GM19372 (cell line): ENCODE results near the gene MORN1.

ENCODE experiments used
- ATAC-seq: cut with Tn5 transposase; IDR thresholded peaks from one replicate; pipeline ENCODE4 v1.9.1; 2021; ENCODE audit warnings: mild to moderate bottlenecking, low read depth, moderate library complexity; ENCODE audit not compliant: unreplicated experiment

Gene MORN1

DNA sequence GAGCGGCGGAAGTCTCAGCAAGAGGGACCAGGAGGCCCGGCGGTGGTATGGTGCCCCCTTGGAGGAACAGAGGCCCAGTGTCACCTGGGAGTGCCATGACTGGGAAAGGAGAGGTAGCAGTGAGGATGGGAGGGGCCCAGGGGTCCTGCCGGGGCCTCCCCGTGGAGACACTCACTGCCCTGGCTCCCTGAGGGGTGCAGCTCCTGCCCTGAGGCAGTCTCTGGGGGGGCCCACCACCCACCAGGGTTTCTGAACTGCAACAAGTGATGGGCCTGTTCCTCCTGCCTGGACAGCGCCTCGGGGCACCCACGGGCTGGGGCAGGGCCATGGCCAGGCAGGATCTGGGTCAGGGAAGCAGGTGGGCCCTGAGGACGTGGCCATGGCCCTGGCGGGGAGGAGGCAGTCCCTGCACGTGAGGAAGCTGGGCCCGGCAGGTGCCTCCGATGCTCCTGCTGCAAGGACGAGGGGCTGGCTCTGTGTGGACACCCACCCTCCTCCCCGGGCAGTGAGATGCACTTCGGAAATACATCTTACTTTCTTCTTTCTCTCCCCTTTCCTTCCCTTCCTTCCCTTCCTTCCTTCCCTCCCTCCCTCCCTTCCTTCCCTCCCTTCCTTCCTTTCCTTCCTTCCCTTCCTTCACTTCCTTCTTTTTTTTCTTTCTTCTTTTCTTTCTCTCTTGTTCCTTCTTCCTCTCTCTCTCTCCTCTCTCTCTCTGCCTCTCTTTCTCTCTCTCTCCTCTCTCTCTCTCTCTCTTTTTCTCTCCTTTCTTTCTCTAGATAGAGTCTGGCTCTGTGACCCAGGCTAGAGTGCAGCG is 66.6 kb downstream of the MORN1 start:
- no peak for ATAC-seq

DNA sequence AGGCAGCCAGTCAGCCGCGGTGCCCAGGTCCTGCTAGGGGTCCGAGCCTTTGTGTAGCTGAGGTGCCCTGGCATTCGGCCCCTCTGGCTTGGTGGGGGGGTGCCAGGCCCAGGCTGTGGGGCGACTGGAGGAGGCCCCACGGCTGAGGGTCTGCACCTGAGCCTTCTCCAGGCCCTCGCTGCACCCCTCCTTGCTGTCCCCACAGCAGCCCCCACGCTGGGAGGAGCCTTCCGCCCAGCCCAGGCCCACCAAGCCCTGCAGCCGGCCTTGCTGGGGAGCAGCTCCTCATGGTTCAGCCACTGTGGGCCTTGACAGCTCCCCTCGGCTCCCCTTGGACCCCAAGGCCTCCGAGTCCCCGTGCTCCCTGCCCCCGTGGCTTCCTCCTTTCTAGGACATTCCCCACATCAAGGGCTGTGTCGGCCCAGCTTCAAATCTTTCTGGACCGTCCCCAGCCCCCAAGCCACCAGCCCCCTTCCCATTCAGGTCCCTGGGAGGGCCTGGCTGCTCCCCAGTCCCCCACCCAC is 67.8 kb downstream of the MORN1 start:
- ATAC-seq = no peak

DNA sequence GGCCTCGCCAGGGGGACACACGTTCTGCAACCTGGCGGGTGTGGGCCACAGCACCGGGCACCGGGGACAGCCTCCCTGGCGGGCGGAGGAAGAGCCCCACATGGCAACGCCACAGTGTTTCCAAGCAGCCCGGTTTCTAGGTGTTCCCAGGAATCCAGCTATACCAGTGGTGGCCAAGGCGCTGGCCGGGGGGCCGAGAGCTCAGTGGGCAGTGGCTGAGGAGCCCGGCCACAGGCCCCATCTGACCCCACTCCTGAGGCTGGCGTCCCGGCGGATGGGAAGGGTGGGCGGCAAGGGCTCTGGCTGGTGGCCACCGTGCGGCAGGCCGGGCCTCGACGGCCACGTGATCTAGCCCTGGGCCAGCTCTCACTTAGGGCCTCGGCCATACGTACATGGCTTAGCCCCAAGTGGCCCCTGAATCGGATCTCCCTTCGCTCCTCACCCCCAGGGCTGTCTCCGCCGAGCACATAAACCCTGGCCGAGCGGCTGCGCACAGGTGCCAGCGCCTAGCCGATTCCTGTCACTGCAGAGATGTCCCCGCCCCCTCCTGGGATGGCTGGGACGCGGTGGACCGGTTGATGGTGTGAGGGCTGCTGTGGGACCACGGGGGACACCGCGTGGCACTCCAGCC is 68.7 kb downstream of the MORN1 start:
- ATAC-seq = no peak

DNA sequence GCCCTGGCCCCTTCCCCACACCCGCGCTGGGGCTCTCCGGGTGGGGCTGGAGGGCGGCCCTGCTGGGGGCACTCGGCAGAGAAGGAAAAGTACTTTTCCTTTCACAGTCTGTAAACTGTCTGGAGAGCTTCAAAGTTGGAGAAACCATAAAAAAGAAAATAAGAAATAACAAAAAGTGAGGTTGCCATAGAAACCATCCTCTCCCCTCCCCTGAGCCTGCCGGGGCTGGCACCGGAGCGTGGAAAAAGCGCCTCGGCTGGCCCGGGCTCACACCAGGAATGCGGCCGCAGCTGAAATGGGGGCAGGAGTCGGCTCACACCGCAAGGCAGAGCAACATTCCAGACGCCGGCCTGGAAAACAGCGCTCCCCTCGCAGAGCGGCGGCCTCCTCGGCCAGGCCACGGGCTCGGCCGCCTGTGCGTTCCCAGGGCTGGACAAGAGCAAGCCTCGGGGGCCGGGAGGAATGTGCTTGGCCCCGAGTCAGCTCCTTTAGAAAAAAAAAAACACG is 69.2 kb downstream of the MORN1 start:
- ATAC-seq = no peak

DNA sequence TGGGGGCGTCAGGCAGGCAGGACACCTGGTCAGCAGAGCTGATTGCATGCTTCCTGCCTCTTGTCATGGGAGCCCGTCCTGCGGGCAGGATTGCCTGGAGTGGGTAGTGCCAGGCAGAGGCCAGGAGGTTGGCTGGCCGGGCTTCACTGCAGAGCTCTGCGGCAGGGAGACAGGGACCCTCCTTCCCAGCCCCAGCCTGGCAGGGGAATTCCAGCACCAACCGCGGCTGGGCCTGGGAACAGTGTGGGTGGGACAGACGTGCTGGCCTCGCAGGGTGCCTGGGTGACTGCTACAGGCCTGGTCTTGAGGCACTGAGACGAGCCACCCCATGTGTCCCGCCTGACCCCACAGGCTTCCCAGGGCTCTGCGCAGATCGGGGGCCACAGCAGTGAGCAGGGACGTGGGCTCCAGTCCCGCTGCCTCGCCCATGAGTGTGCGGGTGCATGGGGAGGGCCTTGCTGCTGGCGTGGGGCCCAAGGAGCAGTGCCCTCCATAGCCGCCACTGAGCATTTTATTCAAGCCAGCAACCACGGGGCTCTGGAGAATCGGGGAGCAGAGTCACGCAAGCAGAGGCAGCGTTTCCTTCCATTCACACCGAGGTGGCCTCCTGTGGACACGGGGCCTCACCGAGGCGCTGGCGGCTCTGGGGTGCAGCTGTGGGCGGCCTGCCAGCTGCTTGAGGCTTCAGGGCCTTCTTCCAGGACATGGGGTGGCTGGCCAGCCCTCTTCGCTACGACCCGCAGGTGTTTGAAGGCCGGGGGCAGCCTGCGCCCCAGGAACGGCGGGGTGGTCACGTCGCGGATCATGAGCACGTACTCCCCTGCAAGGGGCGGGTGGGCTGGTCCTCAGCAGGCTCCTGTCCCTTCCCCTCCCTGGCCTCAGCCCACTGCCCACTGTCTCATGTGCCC is 70.3 kb downstream of the MORN1 start:
- ATAC-seq = no peak

DNA sequence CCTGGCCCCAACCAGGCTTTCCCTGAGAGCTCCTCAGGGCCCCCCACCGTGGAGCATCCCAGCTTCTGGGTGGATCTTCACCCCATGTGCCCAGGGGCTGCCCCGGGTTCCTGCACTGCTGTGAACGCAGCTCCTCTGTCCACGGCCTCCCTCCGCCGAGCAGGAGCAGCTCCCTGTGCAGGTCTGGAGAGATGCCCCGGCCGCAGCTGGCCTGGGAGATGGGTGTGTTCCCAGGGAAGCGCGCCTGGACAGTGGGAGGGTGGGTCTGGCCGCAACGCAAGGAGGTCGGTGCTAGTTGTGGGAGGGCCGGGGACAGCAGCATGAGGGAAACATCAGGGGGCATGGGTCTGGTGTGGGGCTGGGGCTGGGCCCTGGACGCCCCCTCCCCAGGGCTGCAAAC is 71.3 kb downstream of the MORN1 start:
- no peak for ATAC-seq

DNA sequence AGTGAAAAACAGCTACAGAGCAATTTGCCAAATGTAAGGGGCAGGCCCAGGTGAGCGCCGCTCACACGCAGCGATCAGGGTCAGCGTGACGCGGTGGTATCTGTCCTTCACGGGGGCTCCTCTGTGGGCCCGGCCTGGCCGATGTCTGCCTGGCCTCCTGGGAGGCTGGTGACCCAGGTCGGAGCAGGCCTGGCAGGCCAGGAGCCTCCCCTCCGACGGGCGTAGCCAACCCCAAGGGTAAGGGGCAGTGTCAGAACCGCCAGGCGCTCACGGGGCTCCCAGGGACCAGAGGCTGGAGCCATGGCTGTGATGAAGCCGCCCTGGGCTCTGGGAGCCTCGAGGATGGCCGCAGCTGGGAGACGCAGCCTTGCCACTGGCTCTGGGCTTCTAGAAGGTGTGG is 72.1 kb downstream of the MORN1 start:
- no peak for ATAC-seq

DNA sequence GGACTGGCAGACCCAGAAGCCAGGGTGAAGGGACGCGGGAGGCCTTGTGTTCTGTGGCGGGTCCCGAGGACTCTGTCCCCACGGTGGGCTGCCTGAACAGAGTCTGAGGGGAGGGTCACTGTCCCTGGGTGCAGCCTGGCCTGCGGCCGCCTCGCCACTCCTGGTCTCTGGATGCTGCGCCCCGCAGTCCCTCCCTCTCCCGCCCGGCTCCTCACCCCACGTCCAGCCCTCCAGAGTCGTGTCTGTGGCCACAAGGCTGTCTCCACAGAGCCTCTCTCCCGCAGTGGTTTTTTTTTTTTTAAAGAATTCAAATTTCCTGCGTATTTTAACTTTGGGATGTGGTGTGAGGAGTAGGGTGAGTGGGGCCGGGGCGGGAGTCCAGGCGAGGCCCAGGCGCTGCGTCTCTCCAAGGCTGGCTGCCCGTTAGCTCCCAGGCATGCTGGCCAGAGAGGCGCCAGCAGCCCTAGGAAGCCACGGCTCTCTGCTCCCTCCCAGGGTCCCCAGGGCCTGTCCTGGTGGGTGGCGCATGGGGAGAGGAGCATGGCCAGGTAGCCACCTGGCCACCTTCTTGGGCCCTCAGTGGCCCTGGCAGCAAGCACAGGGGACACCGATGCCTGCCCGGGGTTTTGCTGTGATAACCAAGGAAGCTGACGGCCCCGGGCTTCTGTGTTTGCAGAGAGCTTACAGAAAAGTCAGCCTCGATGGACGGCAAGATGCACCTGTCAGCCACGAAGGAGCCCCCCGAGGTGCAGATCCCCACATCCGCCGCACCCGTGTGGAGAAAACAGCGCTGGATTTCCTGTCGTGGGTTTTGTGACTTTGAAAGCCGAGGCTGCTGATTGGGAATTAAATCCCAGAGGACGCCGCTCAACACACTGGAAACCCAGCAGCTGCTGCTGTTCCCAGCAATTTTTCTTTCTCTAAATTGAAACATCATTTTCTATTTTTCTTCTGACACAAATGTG is 72.8 kb downstream of the MORN1 start:
- ATAC-seq = no peak

DNA sequence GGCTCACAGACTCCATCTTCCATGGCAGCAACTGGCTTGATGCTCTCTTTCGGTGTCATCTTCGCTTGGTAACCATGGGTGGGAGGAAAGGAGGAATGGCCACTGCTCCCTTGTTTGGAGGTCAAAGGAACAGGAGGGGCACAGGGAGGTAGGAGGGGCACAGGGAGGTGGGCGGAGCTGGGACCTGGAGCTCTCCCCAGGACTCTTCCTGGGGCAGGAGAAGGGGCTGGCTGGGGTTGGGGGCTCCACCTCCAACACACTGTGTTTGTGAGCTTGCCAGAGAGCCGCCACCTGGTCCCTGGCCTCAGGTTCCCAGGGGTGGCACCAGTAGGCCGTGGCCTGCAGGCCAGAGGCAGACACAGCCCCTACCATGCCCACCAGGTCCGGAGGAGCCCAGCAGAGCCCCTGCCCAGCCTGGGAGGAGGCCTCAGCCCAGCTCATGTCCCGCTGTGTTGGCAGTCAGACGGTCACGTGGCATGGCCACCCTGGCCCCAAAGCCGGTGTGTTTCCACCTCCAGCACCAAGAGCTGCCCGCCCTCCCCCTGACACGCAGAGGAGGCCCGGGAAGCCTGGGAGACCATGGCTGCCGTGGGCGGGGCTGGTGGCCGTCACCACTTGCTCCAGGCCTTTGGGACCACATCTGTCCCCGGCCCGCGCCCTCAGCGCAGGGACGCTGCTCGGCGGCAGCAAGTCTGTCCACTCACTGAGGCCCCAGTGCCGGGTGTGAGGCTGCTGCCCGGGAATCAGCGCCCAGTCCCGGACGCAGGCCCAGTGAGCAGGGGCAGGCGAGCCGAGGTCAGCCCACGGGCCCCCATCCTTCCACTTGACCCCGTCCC is 73.9 kb downstream of the MORN1 start:
- no peak for ATAC-seq

DNA sequence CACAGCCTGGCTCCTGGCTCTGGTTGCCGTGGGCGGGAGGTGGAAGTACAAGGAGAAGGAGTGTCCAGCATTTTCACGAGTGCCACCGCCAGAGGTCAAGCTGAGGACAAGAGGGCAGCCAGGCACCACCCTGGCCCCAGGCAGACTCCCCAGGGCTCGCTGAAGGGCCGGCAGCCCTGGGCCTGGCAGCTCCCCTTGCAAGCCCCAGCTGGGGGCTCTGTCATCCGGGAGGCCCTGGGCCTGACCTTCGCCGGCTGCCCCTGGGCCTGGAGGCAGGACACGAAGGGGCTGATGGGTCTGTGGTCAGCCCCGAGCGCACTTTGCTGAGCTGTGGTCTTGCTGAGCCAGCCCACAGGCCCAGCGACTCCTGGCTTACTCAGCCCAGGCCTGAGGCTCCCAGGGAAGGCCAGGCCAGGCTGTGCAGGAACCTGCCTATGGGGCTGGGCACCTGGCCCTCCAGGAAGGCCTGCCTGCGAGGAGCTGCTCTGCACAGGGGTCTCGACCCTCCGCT is 74.8 kb downstream of the MORN1 start:
- no peak for ATAC-seq

DNA sequence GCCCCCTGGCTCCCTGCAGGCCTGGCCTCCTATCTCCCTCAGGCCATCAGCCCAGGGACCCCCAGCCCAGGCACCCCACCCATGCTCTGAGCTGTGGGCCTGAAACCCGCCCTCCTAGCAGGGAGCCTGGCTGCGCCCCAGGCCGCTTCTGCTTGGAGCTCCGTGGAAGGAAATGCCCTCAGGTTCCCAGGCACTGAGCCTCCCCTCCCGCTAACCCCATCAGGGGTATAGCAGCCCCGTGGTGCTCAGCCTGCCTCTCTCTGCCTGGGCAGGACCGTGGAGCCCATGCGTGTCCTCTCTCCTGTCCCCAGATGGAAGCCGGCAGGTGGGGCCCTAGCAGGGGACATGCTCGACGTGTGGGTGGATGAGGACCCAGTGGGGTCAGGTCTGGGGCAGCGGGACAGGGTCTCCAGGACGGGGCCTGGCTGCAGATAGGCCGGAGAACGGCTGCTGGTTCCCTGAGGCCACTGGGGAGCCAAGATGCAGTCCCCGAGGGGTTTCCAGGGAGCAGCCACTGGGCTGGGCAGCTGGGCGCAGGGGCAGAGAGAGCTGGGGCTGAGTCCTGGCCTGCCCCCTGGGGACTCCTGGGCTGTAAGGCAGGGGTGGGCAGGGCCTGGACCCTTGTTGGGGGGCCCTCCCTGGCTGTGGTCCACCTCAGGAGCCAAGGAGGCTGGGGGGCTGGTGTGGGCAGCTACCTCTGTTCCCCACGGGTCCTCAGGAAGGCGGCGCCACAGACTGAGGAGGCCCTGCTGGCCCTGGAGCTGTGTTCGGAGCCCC is 75.5 kb downstream of the MORN1 start:
- ATAC-seq = no peak

DNA sequence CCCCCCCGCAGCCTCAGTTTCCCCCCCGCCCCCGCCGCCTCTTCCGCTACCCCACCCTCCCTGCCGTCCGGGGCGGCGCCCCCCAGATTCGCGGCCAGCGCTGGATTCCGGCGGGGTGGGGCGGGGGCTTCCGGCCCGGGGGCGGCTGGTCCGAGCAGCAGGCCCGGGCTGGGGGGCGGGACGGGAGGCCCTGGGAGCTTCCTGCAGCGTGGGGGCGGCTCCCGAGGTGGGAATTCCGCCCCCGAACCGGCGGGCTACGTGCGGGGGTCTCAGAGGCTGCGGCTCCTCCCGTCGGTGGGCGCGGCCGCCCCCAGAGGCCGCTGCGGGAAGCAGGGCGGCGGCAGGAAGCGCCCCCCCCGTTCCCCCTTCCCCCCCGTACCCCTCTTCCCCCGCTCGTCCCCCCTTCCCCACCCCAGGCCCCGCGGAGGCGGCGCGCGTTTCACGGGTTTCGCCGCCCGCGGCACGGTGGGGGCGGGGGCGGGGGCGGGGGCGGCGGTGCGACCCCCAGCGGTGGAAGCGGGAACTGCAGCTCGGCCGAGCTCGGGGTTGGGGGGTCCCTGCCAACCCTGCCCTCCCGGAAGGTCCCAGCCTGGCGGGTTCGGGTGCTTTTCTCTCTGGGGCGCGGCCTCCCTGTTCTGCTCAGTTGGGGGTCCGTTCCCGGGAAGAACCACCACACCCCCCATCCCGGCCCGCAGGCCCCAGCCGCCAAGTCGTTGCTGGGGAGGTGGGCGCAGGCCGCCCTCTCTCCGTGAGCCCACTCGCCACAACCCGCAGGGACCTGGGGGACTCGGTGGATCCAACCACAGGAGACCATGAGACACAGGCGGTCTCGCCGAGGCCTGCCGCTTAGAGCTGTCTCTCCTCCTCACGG is 76.3 kb downstream of the MORN1 start:
- no peak for ATAC-seq

DNA sequence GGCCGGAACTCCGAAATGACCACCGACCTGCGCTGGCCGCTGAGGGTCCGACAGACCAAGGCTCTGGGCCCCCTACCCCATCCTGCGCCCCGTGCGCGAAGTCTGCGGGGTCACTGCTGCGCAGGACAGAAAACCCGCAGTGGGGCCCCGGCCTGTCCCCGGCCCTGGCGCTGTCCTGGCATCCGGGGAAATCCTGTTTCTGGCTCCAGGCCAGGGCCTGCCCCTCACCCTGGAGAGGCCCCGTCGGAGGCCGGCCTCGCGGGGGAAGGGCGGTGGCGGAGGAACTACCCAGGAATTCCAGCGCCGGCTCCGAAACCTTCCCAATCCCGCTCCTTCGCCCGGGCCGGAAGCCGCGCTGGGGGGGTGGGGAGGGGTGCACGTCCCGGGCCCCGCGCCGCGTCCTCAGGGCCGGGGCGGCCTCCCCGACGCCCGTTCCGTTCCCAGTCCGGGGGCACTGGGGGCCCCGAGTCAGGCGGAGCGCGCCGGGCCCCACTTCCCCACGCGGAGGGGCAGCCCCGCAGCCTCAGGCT is 77.0 kb downstream of the MORN1 start:
- ATAC-seq = no peak

DNA sequence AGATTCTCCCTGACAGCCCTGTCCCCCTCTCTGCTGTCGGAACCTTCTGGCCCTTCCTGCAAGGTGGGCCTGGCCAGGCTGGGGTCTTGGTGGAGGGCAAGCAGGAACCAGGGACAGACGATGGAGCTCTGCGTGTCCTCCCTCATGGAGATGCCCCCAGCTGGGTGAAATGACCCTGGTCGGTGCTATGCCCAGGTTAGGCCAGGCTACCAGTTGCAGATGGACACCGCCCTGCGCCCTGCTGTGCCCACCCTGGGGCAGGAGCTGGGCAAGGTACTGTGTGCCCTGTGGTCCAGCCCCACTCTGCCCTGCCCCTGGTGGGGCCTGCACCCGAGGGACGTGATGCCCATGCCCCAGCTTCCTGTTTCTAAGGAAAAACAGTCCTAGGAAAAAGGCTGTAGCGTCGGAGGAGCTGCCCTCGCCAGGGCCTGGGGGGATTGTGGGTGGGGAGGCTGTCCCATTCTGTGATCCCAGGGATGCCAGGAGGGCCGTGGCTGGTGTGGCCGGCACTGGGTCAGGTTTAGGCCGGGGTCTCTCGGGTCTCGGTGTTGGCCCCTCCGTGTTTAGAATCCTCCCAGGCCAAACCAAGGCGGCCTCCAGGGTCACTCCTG is 77.6 kb downstream of the MORN1 start:
- ATAC-seq = no peak

DNA sequence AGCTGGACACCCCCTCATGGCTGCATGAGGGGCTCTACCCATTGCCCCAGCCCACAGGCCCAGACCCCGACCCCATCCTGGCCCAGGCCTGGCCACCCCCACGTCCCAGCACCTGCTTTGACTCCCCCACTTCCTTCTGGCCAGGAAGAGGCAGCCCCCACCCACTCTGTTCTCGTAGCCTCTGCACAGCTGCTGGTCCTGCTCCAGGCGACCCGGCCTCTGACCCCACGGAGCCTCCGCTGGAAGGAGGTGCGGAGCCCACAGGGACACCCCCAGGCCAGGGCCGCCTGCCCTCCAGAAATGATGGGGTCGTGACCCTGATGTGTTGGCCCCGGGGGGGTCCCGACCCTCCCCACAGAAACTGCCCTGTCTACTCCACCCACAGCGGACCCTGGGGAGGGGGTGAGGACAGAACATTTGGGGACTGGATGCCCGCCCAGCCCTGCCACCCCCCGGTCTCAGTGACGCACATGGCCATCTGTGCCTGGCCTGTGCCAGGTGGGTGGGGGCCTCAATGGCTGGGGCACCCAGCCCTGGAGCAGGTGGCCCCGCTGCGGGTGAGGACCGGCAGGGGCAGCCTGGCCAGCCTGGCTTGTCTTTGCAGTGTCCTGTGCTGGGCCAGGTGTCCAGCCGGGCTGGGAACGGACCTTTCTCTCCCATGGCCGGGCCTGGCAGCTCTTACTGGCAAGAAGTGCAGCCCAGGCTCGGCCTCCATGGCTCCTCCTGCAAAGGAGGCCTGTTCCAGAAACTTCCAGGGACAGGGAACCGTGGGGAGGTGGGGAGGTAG is 78.6 kb downstream of the MORN1 start:
- ATAC-seq = no peak

DNA sequence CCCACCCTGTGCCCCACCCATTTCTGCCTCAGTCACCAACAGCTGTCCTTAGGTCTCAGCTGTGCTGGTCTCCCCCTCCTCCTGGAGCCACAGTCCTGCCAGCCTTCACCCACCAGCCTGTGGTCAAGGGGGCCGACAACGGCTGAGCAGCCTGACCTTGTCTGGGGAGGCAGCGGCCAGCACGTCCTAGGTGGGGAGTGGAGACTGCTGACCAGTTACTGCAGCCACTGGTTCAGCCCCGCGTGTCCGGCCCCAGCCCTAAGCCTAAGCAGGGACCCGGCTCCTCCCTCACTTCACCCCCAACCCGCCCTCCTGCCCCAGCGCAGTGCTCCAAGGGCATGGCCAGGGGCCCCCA is 79.2 kb downstream of the MORN1 start:
- no peak for ATAC-seq
